Adipocyte (in vitro differentiated cells): ENCODE data around the gene FGR.
A peak's percentile ranks its signal among the peaks of the same experiment; 100 is the strongest.

ENCODE experiments used
- DNase-seq: peaks from one replicate; pipeline ENCODE4 v3.0.0-alpha.2; 2015; ENCODE audit warnings: low read depth
- H3K27me3 ChIP-seq: replicated peaks from 2 replicates; pipeline ENCODE4 v1.7.0; 2013; ENCODE audit warnings: mild to moderate bottlenecking, low read length, moderate library complexity; ENCODE audit not compliant: control insufficient read depth, insufficient read depth
- H3K36me3 ChIP-seq: 2 replicates; pipeline ENCODE4 v1.7.0; 2013; ENCODE audit warnings: low read length, mild to moderate bottlenecking, moderate library complexity; ENCODE audit not compliant: control insufficient read depth, insufficient read depth, severe bottlenecking
- H3K4me1 ChIP-seq: 2 replicates; pipeline ENCODE4 v1.7.0; 2013; ENCODE audit warnings: mild to moderate bottlenecking, low read length, moderate library complexity; ENCODE audit not compliant: control insufficient read depth, insufficient read depth
- H3K4me3 ChIP-seq: 2 replicates; pipeline ENCODE4 v1.7.0; 2013; ENCODE audit warnings: mild to moderate bottlenecking, low read length, moderate library complexity
- H3K9ac ChIP-seq: 2 replicates; pipeline ENCODE4 v1.7.0; 2013; ENCODE audit warnings: mild to moderate bottlenecking, low read length, moderate library complexity
- H3K9me3 ChIP-seq: 2 replicates; pipeline ENCODE4 v1.7.0; 2013; ENCODE audit warnings: mild to moderate bottlenecking, low read length, moderate library complexity; ENCODE audit not compliant: control insufficient read depth

FGR gene

GRCh38 chr1:27668808-27669723 lies 34.1 kb upstream of the FGR start:
- Histone ChIP-seq H3K4me3 (peak overlapping the region; percentile 78), H3K9me3 (no peaks in the 10 kb centered on the region), H3K36me3 (no peaks in the 10 kb centered on the region), H3K27me3 (no peaks in the 10 kb centered on the region), H3K4me1 (peaks cover 37% of the 10 kb centered on the region), H3K9ac (peak overlapping the region; percentile 44)
- DNase-seq: peak; percentile 77

- Histone ChIP-seq H3K9ac (no peak overlapping the region), H3K27me3 (no peaks in the 10 kb centered on the region), H3K4me1 (peaks cover 41% of the 10 kb centered on the region), H3K4me3 (no peak overlapping the region), H3K36me3 (no peaks in the 10 kb centered on the region), H3K9me3 (no peaks in the 10 kb centered on the region)
- no peak for DNase-seq
Observed at GRCh38 chr1:27668121-27668807, 33.3 kb upstream of the FGR start.

- Histone ChIP-seq H3K36me3 (no peaks in the 10 kb centered on the region), H3K9me3 (no peaks in the 10 kb centered on the region), H3K4me3 (no peak overlapping the region), H3K4me1 (peaks cover 34% of the 10 kb centered on the region), H3K9ac (no peak overlapping the region), H3K27me3 (no peaks in the 10 kb centered on the region)
- DNase-seq: no peak
Observed at GRCh38 chr1:27666791-27667254, 31.8 kb upstream of the FGR start.

GRCh38 chr1:27666294-27666693 lies 31.3 kb upstream of the FGR start:
- Histone ChIP-seq H3K4me1 (peaks cover 30% of the 10 kb centered on the region), H3K9me3 (no peaks in the 10 kb centered on the region), H3K4me3 (no peak overlapping the region), H3K36me3 (no peaks in the 10 kb centered on the region), H3K9ac (no peak overlapping the region), H3K27me3 (no peaks in the 10 kb centered on the region)
- no peak for DNase-seq

DNA sequence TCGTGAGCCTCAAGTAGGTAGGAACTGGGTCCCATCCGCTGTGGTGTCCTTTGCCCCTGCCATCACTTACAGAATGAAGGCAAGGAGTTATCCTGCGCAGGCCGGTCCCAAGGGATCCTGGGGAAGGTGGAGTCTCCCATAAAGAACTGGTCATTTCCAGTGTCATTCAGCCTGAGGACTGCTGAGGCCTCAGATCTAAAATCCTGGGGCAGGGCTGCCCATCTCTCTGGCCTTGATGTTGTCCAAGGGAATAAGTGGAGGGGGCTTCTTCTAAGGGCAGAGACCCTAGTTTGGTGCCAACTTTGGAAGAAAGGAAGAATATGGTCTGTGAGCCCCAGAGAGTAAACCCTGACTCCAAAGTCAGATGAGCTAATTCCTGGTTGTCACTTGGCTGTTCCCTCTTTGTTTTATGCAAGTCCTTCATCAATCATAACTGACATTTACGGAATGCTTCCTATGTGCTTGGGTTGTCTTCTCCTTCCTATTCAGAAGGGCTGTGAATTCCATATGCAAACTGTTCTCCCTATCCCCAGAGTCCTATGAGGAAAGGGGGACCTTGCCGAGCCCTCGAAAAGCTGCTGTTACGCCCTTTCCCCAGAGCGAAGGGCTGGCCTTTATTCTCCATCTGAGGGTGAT lies 30.1 kb upstream of the FGR start:
- DNase-seq: no peak
- Histone ChIP-seq H3K4me3 (no peak overlapping the region), H3K9ac (no peak overlapping the region), H3K9me3 (no peaks in the 10 kb centered on the region), H3K36me3 (no peaks in the 10 kb centered on the region), H3K4me1 (peaks cover 25% of the 10 kb centered on the region), H3K27me3 (no peaks in the 10 kb centered on the region)

GRCh38 chr1:27664291-27664690 lies 29.3 kb upstream of the FGR start:
- DNase-seq: no peak
- Histone ChIP-seq H3K4me1 (peaks cover 21% of the 10 kb centered on the region), H3K9ac (peak overlapping the region; percentile 3), H3K9me3 (no peaks in the 10 kb centered on the region), H3K36me3 (no peaks in the 10 kb centered on the region), H3K27me3 (no peaks in the 10 kb centered on the region), H3K4me3 (no peak overlapping the region)

DNA sequence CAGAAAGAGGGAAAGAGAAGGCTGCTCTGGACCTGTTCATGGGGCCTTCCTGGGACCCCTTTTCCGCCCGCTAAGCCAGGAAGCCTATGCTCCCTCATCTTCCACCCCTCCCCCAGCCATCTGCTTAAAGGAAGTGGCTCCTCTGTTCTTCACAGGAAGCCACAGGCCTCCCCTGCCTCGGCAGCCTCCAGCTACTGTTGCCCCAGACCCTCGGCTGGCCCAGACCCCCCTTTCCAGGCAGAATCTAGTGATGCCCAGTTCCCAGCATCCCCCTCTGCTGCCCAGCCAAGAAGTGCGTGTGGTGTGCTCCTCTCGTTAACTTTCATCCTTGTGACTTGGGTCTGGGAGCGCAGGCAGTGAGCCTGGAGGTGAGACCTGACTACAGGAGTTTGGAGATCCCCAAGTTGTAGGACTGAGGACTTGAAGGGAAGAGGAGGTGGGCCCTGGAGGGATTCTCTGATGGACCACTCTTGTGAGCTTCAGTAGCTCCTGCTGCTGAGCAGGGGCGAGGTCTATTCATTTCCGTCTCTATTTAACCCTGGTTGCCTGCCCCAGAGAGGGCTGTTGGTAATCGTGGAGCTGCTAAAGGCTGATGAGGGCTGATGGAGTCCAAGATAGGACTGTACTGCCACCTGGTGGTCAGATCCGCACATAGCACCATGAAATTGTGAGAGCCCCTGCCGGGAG lies 27.9 kb upstream of the FGR start:
- no peak overlapping the region for H3K4me3 ChIP-seq
- peak; percentile 92 for DNase-seq
- no peaks in the 10 kb centered on the region for H3K36me3 ChIP-seq
- H3K9ac ChIP-seq: peak overlapping the region; percentile 32
- peaks cover 30% of the 10 kb centered on the region for H3K4me1 ChIP-seq
- H3K27me3 ChIP-seq: no peaks in the 10 kb centered on the region
- no peaks in the 10 kb centered on the region for H3K9me3 ChIP-seq

GRCh38 chr1:27662261-27662660 lies 27.3 kb upstream of the FGR start:
- H3K9me3 ChIP-seq: no peaks in the 10 kb centered on the region
- H3K4me3 ChIP-seq: no peak overlapping the region
- H3K36me3 ChIP-seq: no peaks in the 10 kb centered on the region
- H3K27me3 ChIP-seq: no peaks in the 10 kb centered on the region
- H3K9ac ChIP-seq: peak overlapping the region; percentile 32
- peaks cover 30% of the 10 kb centered on the region for H3K4me1 ChIP-seq
- no peak for DNase-seq

GRCh38 chr1:27661412-27662075 lies 26.6 kb upstream of the FGR start:
- Histone ChIP-seq H3K9me3 (no peaks in the 10 kb centered on the region), H3K36me3 (no peaks in the 10 kb centered on the region), H3K27me3 (no peaks in the 10 kb centered on the region), H3K4me3 (no peak overlapping the region), H3K9ac (no peak overlapping the region), H3K4me1 (peaks cover 34% of the 10 kb centered on the region)
- no peak for DNase-seq

DNA sequence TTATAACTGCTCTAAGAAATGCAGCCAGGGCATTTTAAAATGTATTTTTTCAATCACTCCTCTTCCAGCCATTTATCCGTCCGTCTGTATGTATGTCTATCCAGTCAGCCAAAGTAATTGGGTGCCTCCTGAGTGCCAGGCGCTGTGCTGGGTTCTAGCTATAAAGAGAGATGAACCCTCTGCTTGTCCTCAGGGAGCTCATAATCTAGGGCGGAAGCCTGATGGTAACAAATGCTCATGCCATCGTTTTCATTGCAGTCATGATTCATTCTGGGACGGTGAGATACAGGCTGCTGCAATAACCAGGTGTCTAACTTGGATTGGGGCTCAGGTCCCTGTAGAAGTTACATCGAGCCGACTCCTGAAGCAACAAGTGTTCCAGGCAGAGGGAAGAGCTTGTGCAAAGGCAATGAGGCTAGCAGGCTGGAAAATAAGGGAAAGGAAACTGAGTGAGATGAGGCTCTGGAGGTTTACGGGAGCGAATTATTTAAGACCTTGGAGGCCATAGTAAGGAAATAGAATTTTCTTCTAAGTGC lies 25.4 kb upstream of the FGR start:
- H3K4me3 ChIP-seq: peak overlapping the region; percentile 63
- H3K36me3 ChIP-seq: no peaks in the 10 kb centered on the region
- peaks cover 46% of the 10 kb centered on the region for H3K4me1 ChIP-seq
- H3K9me3 ChIP-seq: no peaks in the 10 kb centered on the region
- peak overlapping the region; percentile 59 for H3K9ac ChIP-seq
- DNase-seq: no peak
- H3K27me3 ChIP-seq: no peaks in the 10 kb centered on the region
